ENCODE results near the gene RAB25.
A peak's percentile ranks its signal among the peaks of the same experiment; 100 is the strongest.
"Not testable (repeated sequence)": the region's sequence is repeated elsewhere in the genome, so short reads cannot be mapped to it uniquely, and the experiment has no call there.

Gene RAB25

GRCh38 chr1:156065871-156066270 is 4.9 kb downstream of the RAB25 start:
- no peaks in the 10 kb centered on the region for H3K9me3 ChIP-seq (ENCODE audit: control insufficient read depth, insufficient read depth, low read length)
- no peak overlapping the region for H3K9ac ChIP-seq (ENCODE audit: low read depth, low read length)
- H3K36me3 ChIP-seq (ENCODE audit: insufficient read depth, low read length) = peaks cover 3% of the 10 kb centered on the region; the same call in 1 of the 2 replicates
- H3K4me1 ChIP-seq (ENCODE audit: insufficient read depth, low read length) = no peaks in the 10 kb centered on the region

- Histone ChIP-seq H3K36me3 (ENCODE audit: insufficient read depth, low read length) (peaks cover 3% of the 10 kb centered on the region; the same call in 1 of the 2 replicates), H3K9me3 (ENCODE audit: control insufficient read depth, insufficient read depth, low read length) (no peaks in the 10 kb centered on the region), H3K4me1 (ENCODE audit: insufficient read depth, low read length) (peaks cover under 1% of the 10 kb centered on the region; the same call in 1 of the 2 replicates), H3K9ac (ENCODE audit: low read depth, low read length) (no peak overlapping the region)
Measured at GRCh38 chr1:156067262-156067661, 6.3 kb downstream of the RAB25 start.

DNA sequence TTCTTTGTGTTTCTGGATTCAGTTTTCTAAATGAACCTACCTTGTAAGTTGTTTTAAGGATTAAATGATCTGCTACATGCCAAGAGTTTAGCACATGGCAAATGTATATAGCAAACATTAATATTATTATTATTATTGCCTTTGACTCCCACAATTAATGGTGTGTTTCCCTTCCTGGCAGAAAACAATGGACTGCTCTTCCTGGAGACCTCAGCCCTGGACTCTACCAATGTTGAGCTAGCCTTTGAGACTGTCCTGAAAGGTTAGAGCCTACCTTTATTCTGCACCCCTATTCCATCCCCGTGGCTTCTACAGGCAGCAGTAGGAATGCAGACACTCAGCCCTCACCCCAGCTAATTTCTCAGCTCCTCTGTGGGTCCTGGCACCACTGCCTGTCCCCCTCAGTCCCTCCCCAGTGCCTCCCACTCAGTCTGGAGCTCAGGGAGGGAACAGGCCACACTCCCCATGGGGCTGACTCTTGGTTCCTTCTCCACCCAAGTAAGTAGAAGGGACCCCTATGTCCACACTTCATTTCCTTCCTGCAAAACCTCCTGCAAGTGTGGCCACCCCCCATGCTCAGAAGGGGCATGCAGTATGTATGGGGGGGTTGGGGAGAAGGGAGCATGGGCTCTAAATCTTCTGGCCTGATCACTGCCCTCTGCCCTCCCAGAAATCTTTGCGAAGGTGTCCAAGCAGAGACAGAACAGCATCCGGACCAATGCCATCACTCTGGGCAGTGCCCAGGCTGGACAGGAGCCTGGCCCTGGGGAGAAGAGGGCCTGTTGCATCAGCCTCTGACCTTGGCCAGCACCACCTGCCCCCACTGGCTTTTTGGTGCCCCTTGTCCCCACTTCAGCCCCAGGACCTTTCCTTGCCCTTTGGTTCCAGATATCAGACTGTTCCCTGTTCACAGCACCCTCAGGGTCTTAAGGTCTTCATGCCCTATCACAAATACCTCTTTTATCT is 8.8 kb downstream of the RAB25 start:
- Histone ChIP-seq H3K9me3 (ENCODE audit: control insufficient read depth, insufficient read depth, low read length) (no peaks in the 10 kb centered on the region), H3K36me3 (ENCODE audit: insufficient read depth, low read length) (peaks cover 3% of the 10 kb centered on the region; the same call in 1 of the 2 replicates), H3K4me1 (ENCODE audit: insufficient read depth, low read length) (peaks cover 14% of the 10 kb centered on the region), H3K9ac (ENCODE audit: low read depth, low read length) (no peak overlapping the region)

- peaks cover 22% of the 10 kb centered on the region for H3K4me1 ChIP-seq (ENCODE audit: insufficient read depth, low read length)
- H3K36me3 ChIP-seq (ENCODE audit: insufficient read depth, low read length) = no peaks in the 10 kb centered on the region
- no peak overlapping the region for H3K9ac ChIP-seq (ENCODE audit: low read depth, low read length)
- no peaks in the 10 kb centered on the region for H3K9me3 ChIP-seq (ENCODE audit: control insufficient read depth, insufficient read depth, low read length)
Measured at GRCh38 chr1:156070548-156070947, 9.6 kb downstream of the RAB25 start.

DNA sequence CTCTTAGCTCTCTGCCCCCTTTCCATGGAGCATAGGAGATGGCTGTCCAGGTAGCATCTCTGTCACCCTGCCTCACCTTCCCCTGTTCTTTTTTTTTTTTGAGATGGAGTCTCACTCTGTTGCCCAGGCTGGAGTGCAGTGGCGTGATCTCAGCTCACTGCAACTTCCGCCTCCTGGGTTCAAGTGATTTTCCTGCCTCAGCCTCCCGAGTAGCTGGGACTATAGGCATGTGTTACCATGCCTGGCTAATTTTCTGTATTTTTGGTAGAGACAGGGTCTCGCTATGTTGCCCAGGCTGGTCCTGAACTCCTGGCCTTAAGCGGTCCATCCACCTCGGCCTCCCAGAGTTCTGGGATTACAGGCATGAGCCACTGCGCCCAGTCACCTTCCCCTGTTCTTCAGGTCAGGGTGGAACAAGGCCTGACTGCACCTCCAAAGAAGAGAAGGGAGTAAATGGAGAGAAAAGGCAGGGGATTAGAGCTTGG is 10.4 kb downstream of the RAB25 start:
- not testable (repeated sequence) for H3K9ac ChIP-seq (ENCODE audit: low read depth, low read length); H3K9me3 ChIP-seq (ENCODE audit: control insufficient read depth, insufficient read depth, low read length); H3K36me3 ChIP-seq (ENCODE audit: insufficient read depth, low read length)
- H3K4me1 ChIP-seq (ENCODE audit: insufficient read depth, low read length) = peaks cover 29% of the 10 kb centered on the region

- Histone ChIP-seq H3K9me3 (ENCODE audit: control insufficient read depth, insufficient read depth, low read length) (no peaks in the 10 kb centered on the region), H3K36me3 (ENCODE audit: insufficient read depth, low read length) (no peaks in the 10 kb centered on the region), H3K9ac (ENCODE audit: low read depth, low read length) (no peak overlapping the region), H3K4me1 (ENCODE audit: insufficient read depth, low read length) (peaks cover 32% of the 10 kb centered on the region)
Measured at GRCh38 chr1:156072251-156072650, 11.3 kb downstream of the RAB25 start.

DNA sequence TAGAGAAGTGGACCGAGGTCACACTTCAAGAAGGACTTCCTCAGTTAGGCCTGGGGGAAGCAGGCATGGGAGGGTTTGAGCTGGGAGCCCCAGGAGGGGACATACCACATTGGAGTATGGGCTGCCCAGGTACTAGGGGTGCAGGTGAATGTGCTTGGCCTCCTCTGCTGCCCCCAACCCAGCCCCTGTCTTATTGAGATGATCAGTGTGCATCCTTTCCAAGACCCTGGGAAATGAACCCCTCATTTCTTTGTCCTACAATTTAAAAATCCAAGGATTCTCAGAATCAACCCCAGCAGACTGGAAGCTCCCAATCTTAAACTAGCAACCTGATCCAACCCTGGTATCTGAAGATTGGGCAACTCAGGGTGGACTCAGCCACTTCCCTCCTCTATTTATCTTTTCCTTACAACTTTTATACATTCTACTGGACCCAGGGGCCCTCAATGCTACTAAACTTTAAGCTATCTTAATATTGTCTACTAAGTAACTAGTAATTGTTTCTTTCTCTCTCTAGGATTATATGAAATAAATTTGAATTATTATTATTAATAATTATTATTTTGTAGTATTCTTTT is 12.2 kb downstream of the RAB25 start:
- Histone ChIP-seq H3K9me3 (ENCODE audit: control insufficient read depth, insufficient read depth, low read length) (no peaks in the 10 kb centered on the region), H3K9ac (ENCODE audit: low read depth, low read length) (no peak overlapping the region), H3K4me1 (ENCODE audit: insufficient read depth, low read length) (peaks cover 42% of the 10 kb centered on the region), H3K36me3 (ENCODE audit: insufficient read depth, low read length) (no peaks in the 10 kb centered on the region)

DNA sequence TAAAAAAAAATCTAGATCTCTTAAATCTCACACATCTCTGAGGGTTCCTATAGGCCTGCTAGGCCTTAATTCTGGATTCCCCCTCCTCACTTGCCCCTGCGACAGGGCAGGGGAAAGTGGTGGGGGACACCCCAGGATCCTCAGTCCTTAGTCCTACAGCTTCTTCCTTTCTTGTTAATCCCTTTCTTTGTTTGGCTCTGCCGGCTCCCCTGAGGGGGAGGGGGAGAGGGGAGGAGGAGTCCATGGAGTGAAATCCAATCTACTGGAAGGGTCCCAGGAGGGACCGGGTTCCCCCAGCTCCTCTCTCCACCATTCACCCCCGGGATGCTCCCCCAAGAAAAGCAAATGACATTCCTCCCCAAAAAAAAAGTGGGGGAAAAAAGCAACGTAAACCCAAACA is 12.8 kb downstream of the RAB25 start:
- Histone ChIP-seq H3K9me3 (ENCODE audit: control insufficient read depth, insufficient read depth, low read length) (no peaks in the 10 kb centered on the region), H3K36me3 (ENCODE audit: insufficient read depth, low read length) (no peaks in the 10 kb centered on the region), H3K4me1 (ENCODE audit: insufficient read depth, low read length) (peaks cover 47% of the 10 kb centered on the region), H3K9ac (ENCODE audit: low read depth, low read length) (no peak overlapping the region)

DNA sequence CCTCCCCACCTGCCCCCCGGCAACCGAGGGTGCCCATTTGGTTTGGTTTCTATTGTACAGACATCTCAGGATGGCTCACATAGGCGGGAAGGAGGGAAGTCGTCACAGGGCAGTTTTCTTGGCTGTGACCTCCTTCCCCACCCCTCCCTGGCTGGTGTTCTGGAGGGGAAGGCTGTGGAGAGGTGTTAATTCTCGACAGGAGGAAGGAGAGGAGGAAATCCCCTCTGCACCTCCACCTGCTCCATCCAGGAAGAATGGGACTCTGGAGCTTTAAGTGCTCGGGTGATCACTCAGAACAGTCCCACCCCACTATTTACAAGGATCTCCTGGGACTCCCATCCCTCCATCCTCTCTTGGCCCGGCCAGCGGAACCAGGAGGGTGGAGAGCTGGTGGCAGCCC is 13.7 kb downstream of the RAB25 start:
- Histone ChIP-seq H3K4me1 (ENCODE audit: insufficient read depth, low read length) (peaks cover 51% of the 10 kb centered on the region), H3K9ac (ENCODE audit: low read depth, low read length) (0 out of 2 replicates have a peak overlapping the region, but pooled peaks have one; percentile 12), H3K9me3 (ENCODE audit: control insufficient read depth, insufficient read depth, low read length) (no peaks in the 10 kb centered on the region), H3K36me3 (ENCODE audit: insufficient read depth, low read length) (no peaks in the 10 kb centered on the region)

DNA sequence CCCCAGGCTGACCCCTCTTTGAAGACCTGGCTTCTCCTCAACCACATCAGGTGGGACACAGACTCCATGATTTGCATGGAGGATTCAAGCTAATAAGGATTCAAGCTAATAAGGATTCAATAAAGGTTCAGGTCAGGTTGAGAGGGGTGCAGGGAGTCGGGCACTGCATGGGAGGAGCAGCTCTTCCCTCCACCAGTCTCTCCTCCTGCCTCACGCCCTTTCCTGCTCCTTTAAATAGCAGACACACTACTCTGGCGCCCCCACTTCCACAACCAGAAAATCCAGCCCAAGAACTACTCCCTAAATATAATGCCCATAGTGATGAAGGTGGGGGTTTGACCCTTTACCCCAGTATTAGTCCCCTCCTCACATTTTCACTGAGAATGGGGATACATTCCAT is 14.2 kb downstream of the RAB25 start:
- Histone ChIP-seq H3K36me3 (ENCODE audit: insufficient read depth, low read length) (no peaks in the 10 kb centered on the region), H3K4me1 (ENCODE audit: insufficient read depth, low read length) (peaks cover 55% of the 10 kb centered on the region), H3K9ac (ENCODE audit: low read depth, low read length) (0 out of 2 replicates have a peak overlapping the region, but pooled peaks have one; percentile 12), H3K9me3 (ENCODE audit: control insufficient read depth, insufficient read depth, low read length) (no peaks in the 10 kb centered on the region)

DNA sequence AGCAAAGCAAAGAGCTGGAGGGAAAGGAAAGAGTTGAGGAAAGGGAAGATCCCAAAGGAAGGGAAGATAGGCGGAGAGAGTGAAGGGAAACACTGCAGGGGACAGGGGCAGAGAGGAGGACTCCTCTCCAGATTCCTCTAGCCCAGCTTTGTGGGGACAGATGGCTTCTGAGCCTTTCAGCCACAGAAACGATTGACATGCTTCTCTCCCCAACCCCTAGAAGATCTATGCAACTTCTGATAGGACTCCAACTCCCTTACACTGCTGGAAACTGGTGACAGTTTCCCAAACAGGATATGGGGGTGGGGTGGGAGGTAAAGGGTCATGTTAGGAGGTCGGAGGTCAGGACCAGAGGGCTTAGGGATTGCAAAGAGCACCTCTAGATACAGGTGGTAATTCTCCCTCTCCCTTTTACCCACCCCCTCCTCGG is 14.8 kb downstream of the RAB25 start:
- Histone ChIP-seq H3K9me3 (ENCODE audit: control insufficient read depth, insufficient read depth, low read length) (no peaks in the 10 kb centered on the region), H3K36me3 (ENCODE audit: insufficient read depth, low read length) (no peaks in the 10 kb centered on the region), H3K4me1 (ENCODE audit: insufficient read depth, low read length) (peaks cover 55% of the 10 kb centered on the region), H3K9ac (ENCODE audit: low read depth, low read length) (peak overlapping the region; percentile 53; the same call in 1 of the 2 replicates)

- peak overlapping the region; percentile 53 for H3K9ac ChIP-seq (ENCODE audit: low read depth, low read length)
Measured at GRCh38 chr1:156076609-156077429, 15.9 kb downstream of the RAB25 start.

DNA sequence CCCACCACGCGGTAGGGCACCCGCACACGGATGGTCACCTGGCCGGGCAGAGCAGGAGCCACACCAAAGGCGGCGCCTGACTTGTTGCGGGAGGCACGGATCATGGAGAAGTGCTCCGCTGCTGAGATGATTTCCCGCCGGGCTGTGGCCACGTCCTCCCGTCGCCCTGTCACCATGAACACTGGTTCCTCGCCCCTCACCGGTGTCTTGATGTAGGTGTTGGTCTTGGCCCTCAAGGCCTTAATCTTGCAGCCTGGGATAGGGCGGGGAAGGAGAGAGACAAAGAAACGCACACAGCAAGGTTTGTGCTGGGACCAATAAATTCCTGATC is 16.4 kb downstream of the RAB25 start:
- Histone ChIP-seq H3K9me3 (ENCODE audit: control insufficient read depth, insufficient read depth, low read length) (no peaks in the 10 kb centered on the region), H3K9ac (ENCODE audit: low read depth, low read length) (peak overlapping the region; percentile 53; the same call in 1 of the 2 replicates), H3K36me3 (ENCODE audit: insufficient read depth, low read length) (no peaks in the 10 kb centered on the region), H3K4me1 (ENCODE audit: insufficient read depth, low read length) (peaks cover 53% of the 10 kb centered on the region)

More at GRCh38 chr1:156076609-156077429, 15.9 kb downstream of the RAB25 start:
- Histone ChIP-seq H3K9me3 (ENCODE audit: control insufficient read depth, insufficient read depth, low read length) (no peaks in the 10 kb centered on the region), H3K4me1 (ENCODE audit: insufficient read depth, low read length) (peaks cover 55% of the 10 kb centered on the region), H3K36me3 (ENCODE audit: insufficient read depth, low read length) (no peaks in the 10 kb centered on the region)

- Histone ChIP-seq H3K4me1 (ENCODE audit: insufficient read depth, low read length) (peaks cover 43% of the 10 kb centered on the region), H3K9me3 (ENCODE audit: control insufficient read depth, insufficient read depth, low read length) (no peaks in the 10 kb centered on the region), H3K36me3 (ENCODE audit: insufficient read depth, low read length) (no peaks in the 10 kb centered on the region), H3K9ac (ENCODE audit: low read depth, low read length) (no peak overlapping the region)
Measured at GRCh38 chr1:156078728-156079127, 17.8 kb downstream of the RAB25 start.
